Subcutaneous abdominal adipose tissue (tissue), 5 donors: ENCODE measurements around the gene POU2F1.

Source experiments
- H3K27ac ChIP-seq: one replicate; pipeline ENCODE4 v1.7.0; 2013; ENCODE audit warnings: low read depth, mild to moderate bottlenecking, inconsistent platforms, low read length, moderate library complexity
- H3K27me3 ChIP-seq, 5 donors: one replicate each; pipeline ENCODE4 v1.7.0; 2013; ENCODE audit warnings: low read length in 5 of 5, inconsistent platforms in 1 of 5; ENCODE audit not compliant: control insufficient read depth in 5 of 5, insufficient read depth in 4 of 5
- H3K36me3 ChIP-seq, 5 donors: one replicate each; pipeline ENCODE4 v1.7.0; 2013; ENCODE audit warnings: low read length in 5 of 5; ENCODE audit not compliant: control insufficient read depth in 5 of 5, insufficient read depth in 5 of 5
- H3K4me1 ChIP-seq, 5 donors: one replicate each; pipeline ENCODE4 v1.7.0; 2013; ENCODE audit warnings: low read length in 5 of 5, mild to moderate bottlenecking in 3 of 5, moderate library complexity in 1 of 5; ENCODE audit not compliant: control insufficient read depth in 5 of 5, insufficient read depth in 5 of 5
- H3K4me3 ChIP-seq, 5 donors: one replicate each; pipeline ENCODE4 v1.7.0; 2013; ENCODE audit warnings: low read length in 5 of 5, low read depth in 1 of 5
- H3K9ac ChIP-seq, 5 donors: one replicate each; pipeline ENCODE4 v1.7.0; 2013; ENCODE audit warnings: low read length in 5 of 5, mild to moderate bottlenecking in 4 of 5, moderate library complexity in 3 of 5
- H3K9me3 ChIP-seq, 5 donors: one replicate each; pipeline ENCODE4 v1.7.0; 2013; ENCODE audit warnings: low read length in 5 of 5; ENCODE audit not compliant: control insufficient read depth in 5 of 5
- donor health status: healthy.
- donor health status: healthy.
- donor health status: healthy.
- donor health status: healthy.
- donor health status: healthy.

POU2F1 gene

GRCh38 chr1:167460836-167461235 lies 240.2 kb downstream of the POU2F1 start:
- Histone ChIP-seq H3K27me3 (peaks cover 0 to 6% (median 0%) of the 10 kb centered on the region in 5 donors), H3K4me3 (no peak overlapping the region), H3K4me1 (peaks cover 0 to 5% (median 4%) of the 10 kb centered on the region in 5 donors), H3K27ac (no peak overlapping the region), H3K36me3 (no peaks in the 10 kb centered on the region), H3K9ac (no peak overlapping the region), H3K9me3 (no peaks in the 10 kb centered on the region)

GRCh38 chr1:167462341-167462740 lies 241.7 kb downstream of the POU2F1 start:
- no peaks in the 10 kb centered on the region for H3K9me3 ChIP-seq
- H3K9ac ChIP-seq, result no peak overlapping the region
- no peak overlapping the region for H3K27ac ChIP-seq
- peaks cover 0 to 7% (median under 1%) of the 10 kb centered on the region in 5 donors for H3K27me3 ChIP-seq
- H3K4me3 ChIP-seq, result no peak overlapping the region
- no peaks in the 10 kb centered on the region for H3K36me3 ChIP-seq
- H3K4me1 ChIP-seq, result no peaks in the 10 kb centered on the region

- Histone ChIP-seq H3K36me3 (no peaks in the 10 kb centered on the region), H3K27ac (no peak overlapping the region), H3K27me3 (peaks cover 0 to 11% (median 4%) of the 10 kb centered on the region in 5 donors), H3K9me3 (no peaks in the 10 kb centered on the region), H3K9ac (no peak overlapping the region), H3K4me1 (no peaks in the 10 kb centered on the region), H3K4me3 (no peak overlapping the region)
These were observed 242.4 kb downstream of the POU2F1 start for GRCh38 chr1:167463080-167463479.

GRCh38 chr1:167463875-167464575 lies 243.3 kb downstream of the POU2F1 start:
- Histone ChIP-seq H3K27me3 (peaks cover 0 to 11% (median 4%) of the 10 kb centered on the region in 5 donors), H3K27ac (no peak overlapping the region), H3K9me3 (no peaks in the 10 kb centered on the region), H3K36me3 (no peaks in the 10 kb centered on the region), H3K9ac (no peak overlapping the region), H3K4me3 (no peak overlapping the region), H3K4me1 (no peaks in the 10 kb centered on the region)

- Histone ChIP-seq H3K27ac (no peak overlapping the region), H3K4me3 (no peak overlapping the region), H3K4me1 (no peaks in the 10 kb centered on the region), H3K36me3 (no peaks in the 10 kb centered on the region), H3K9me3 (no peaks in the 10 kb centered on the region), H3K27me3 (peaks cover 0 to 11% (median 4%) of the 10 kb centered on the region in 5 donors), H3K9ac (no peak overlapping the region)
These were observed 244.3 kb downstream of the POU2F1 start for GRCh38 chr1:167465018-167465417.

GRCh38 chr1:167465743-167466142 lies 245.1 kb downstream of the POU2F1 start:
- no peaks in the 10 kb centered on the region for H3K9me3 ChIP-seq
- no peaks in the 10 kb centered on the region for H3K36me3 ChIP-seq

GRCh38 chr1:167467126-167467710 lies 246.5 kb downstream of the POU2F1 start:
- no peaks in the 10 kb centered on the region for H3K4me1 ChIP-seq
- H3K27ac ChIP-seq, result no peak overlapping the region
- H3K36me3 ChIP-seq, result no peaks in the 10 kb centered on the region
- H3K9me3 ChIP-seq, result no peaks in the 10 kb centered on the region
- no peak overlapping the region for H3K4me3 ChIP-seq
- H3K27me3 ChIP-seq, result peaks cover 0 to 8% (median 3%) of the 10 kb centered on the region in 5 donors
- no peak overlapping the region for H3K9ac ChIP-seq

More at GRCh38 chr1:167465743-167466142, 245.1 kb downstream of the POU2F1 start:
- Histone ChIP-seq H3K4me1 (no peaks in the 10 kb centered on the region), H3K27me3 (peaks cover 0 to 11% (median 4%) of the 10 kb centered on the region in 5 donors), H3K27ac (no peak overlapping the region), H3K9ac (no peak overlapping the region), H3K4me3 (no peak overlapping the region)

GRCh38 chr1:167467752-167468151 lies 247.1 kb downstream of the POU2F1 start:
- H3K4me3 ChIP-seq, result no peak overlapping the region
- no peaks in the 10 kb centered on the region for H3K4me1 ChIP-seq
- H3K36me3 ChIP-seq, result no peaks in the 10 kb centered on the region
- H3K9ac ChIP-seq, result no peak overlapping the region
- H3K9me3 ChIP-seq, result no peaks in the 10 kb centered on the region
- H3K27me3 ChIP-seq, result peaks cover 0 to 8% (median 3%) of the 10 kb centered on the region in 5 donors
- H3K27ac ChIP-seq, result no peak overlapping the region

- no peaks in the 10 kb centered on the region for H3K4me1 ChIP-seq
- H3K27me3 ChIP-seq, result peaks cover 3 to 10% (median 4%) of the 10 kb centered on the region in 5 donors
- no peak overlapping the region for H3K9ac ChIP-seq
- no peak overlapping the region for H3K27ac ChIP-seq
- no peaks in the 10 kb centered on the region for H3K9me3 ChIP-seq
- no peak overlapping the region for H3K4me3 ChIP-seq
- no peaks in the 10 kb centered on the region for H3K36me3 ChIP-seq
These were observed 248.7 kb downstream of the POU2F1 start for GRCh38 chr1:167469280-167469965.

- H3K27ac ChIP-seq, result no peak overlapping the region
- H3K4me3 ChIP-seq, result no peak overlapping the region
- no peaks in the 10 kb centered on the region for H3K9me3 ChIP-seq
These were observed 250.9 kb downstream of the POU2F1 start for GRCh38 chr1:167471568-167471967.

More at GRCh38 chr1:167471568-167471967, 250.9 kb downstream of the POU2F1 start:
- no peaks in the 10 kb centered on the region for H3K4me1 ChIP-seq
- no peak overlapping the region for H3K9ac ChIP-seq
- H3K36me3 ChIP-seq, result no peaks in the 10 kb centered on the region
- peaks cover 3 to 10% (median 4%) of the 10 kb centered on the region in 5 donors for H3K27me3 ChIP-seq
